Astrocyte of the cerebellum (primary cell): Measurements from ENCODE around the gene ST13.

ENCODE experiments used
- DNase-seq: peaks from one replicate; pipeline ENCODE4 v3.0.0-alpha.2; 2011; ENCODE audit warnings: low read depth
- H3K4me3 ChIP-seq: 2 replicates; pipeline ENCODE4 v1.5.1; 2011; ENCODE audit warnings: mild to moderate bottlenecking, low read depth, low read length, moderate library complexity
- in situ Hi-C: cut with HindIII; loops from 2 replicates; pipeline ENCODE4 v1.10.0; 2017; ENCODE audit warnings: low sequenced_read_pairs
- TF ChIP-seq, protein P1 (sequence below): IDR thresholded peaks from 2 replicates; pipeline ENCODE4 v1.5.1; 2012; ENCODE audit warnings: low read length, low read depth, moderate library complexity, mild to moderate bottlenecking; ENCODE audit errors: missing control alignments

Gene ST13

DNA sequence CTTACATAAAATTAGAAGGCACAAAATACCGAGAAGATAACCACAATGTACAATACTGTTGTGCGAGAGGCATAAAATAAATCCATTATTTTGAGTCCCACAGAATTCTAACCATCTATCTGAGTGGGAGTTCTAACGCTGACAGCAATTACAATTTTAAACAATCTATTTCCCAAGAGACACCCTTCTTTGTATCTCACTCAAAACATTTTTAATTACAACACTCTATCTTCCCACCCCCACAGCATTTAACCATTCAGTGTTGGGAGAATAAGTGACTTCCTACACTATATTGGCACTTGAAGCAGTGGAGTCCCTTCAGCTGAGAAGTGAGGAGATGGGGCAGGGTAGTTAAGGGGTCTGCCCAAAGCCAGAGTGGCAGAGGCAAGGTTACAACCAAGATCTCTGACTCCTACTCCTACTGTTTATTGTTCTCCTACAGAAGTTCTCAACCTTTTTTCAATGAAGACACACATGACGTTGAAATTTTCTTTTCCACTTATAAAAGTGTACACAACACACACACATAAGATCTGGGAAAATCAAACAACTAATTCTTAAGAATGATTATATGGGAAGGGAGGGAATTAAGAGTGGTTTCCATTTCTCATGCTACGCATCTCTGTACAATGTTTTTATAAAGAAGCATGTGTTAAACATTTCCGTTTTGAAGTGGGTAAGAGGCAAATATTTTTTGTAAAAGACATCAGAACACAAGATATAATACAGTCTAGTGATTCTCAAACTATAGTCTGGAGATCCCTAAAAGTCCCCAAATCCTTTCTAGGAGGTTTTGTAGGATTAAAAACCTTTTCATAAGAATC, 48.2 kb downstream of the ST13 start:
- TF ChIP-seq, protein P1, sequence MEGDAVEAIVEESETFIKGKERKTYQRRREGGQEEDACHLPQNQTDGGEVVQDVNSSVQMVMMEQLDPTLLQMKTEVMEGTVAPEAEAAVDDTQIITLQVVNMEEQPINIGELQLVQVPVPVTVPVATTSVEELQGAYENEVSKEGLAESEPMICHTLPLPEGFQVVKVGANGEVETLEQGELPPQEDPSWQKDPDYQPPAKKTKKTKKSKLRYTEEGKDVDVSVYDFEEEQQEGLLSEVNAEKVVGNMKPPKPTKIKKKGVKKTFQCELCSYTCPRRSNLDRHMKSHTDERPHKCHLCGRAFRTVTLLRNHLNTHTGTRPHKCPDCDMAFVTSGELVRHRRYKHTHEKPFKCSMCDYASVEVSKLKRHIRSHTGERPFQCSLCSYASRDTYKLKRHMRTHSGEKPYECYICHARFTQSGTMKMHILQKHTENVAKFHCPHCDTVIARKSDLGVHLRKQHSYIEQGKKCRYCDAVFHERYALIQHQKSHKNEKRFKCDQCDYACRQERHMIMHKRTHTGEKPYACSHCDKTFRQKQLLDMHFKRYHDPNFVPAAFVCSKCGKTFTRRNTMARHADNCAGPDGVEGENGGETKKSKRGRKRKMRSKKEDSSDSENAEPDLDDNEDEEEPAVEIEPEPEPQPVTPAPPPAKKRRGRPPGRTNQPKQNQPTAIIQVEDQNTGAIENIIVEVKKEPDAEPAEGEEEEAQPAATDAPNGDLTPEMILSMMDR = no peak
- no peak for DNase-seq
- in situ Hi-C loops = no loop called here

GRCh38 chr22:40806711-40807110, 49.7 kb downstream of the ST13 start:
- no peak overlapping the region for H3K4me3 ChIP-seq
- in situ Hi-C loops = no loop called here
- TF ChIP-seq, protein P1 = no peak
- DNase-seq = no peak

More for the DNA sequence above, 48.2 kb downstream of the ST13 start:
- no peak overlapping the region for H3K4me3 ChIP-seq

DNA sequence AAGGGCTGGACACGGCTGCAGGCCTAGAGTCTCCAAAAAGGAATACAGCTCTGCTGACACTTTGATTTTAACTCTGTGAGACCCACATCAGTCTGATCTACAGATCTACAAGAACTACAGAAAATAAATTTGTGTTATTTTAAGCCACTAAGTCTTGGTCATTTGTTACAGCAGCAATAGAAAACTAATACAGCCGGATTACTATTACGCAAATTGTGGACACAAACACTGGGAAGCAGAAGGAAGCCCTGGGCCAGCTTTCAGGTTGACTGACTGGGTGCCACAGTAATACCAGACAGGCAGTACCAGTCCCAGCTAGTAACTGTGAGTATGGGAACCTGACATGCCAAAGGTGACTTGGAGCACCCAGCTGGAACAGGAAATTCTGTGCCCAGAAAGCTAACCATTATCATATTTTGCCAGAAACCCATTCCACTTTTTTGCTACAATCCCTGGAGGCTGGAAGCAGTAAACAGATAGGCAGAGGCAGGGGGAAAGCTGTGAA, 50.7 kb downstream of the ST13 start:
- no peak for DNase-seq
- H3K4me3 ChIP-seq = no peak overlapping the region
- TF ChIP-seq, protein P1 = no peak
- in situ Hi-C loops = no loop called here

DNA sequence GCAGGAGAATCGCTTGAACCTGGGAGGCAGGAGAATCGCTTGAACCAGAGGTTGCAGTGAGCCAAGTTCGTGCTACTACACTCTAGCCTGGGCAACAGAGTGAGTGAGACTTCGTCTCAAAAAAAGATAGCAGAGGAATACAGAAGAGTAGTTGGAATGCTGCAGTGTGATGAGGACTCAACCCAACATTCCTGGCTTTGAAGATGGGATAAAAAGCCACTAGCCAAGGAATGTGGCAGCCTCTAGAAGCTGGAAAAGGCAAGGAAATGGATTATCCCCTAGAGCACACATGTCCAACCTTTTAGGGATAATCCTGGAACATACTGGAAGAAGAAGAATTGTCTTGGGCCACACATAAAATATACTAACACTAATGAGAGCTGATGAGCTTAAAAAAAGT, 51.2 kb downstream of the ST13 start:
- DNase-seq = no peak
- TF ChIP-seq, protein P1 = no peak
- H3K4me3 ChIP-seq = no peak overlapping the region
- in situ Hi-C loops = no loop called here

DNA sequence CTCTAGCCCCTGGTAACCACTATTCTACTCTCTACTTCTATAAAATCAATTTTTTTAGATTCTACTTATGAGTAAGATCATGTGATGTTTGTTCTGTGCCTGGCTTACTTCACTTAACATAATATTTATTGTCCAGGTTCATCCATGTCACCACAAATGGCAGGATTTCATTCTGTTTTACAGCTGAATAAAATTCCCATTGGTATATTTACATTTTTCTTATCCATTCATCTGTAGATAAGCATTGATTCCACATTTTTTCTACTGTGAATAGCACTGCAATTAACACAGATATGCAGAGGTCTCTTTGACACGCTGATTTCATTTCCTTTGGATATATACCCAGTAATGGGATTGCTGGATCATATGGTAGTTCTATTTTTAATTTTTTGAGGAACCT, 53.1 kb downstream of the ST13 start:
- DNase-seq = no peak
- H3K4me3 ChIP-seq = no peak overlapping the region
- in situ Hi-C loops = no loop called here
- TF ChIP-seq, protein P1 = no peak

- in situ Hi-C loops = no loop called here
- DNase-seq = no peak
- TF ChIP-seq, protein P1 = no peak
Measured at GRCh38 chr22:40799008-40799407, 57.4 kb downstream of the ST13 start.

More at GRCh38 chr22:40799008-40799407, 57.4 kb downstream of the ST13 start:
- H3K4me3 ChIP-seq = no peak overlapping the region
